CD8-positive, alpha-beta memory T cell (primary cell): Measurements from ENCODE around the gene RELL1. TPM values are rescaled to one million over a fixed set of nuclear protein-coding genes. Genes with fewer than 3 reads are reported as not detected.

ENCODE experiments used
- CTCF ChIA-PET: fragments of 350-600 bp; sonication (Branson Sonifier 250); formaldehyde crosslinking; loops from one replicate; lab custom pipeline; 2021; ENCODE audit warnings: antibody characterized with exemption; lab: Charles Lee
- POLR2A ChIA-PET: fragments of 350-600 bp; sonication (Branson Sonifier 250); formaldehyde crosslinking; loops from one replicate; lab custom pipeline; 2021; ENCODE audit warnings: antibody characterized with exemption; lab: Charles Lee
- DNase-seq, 5 donors: peaks; one replicate each; pipeline versions ENCODE4 v3.0.0 to v3.0.0-alpha.2; 2020 to 2022; ENCODE audit warnings: mixed read lengths in 1 of 5
- H3K27ac ChIP-seq: one replicate; pipeline ENCODE4 v1.7.0; 2013; ENCODE audit warnings: low read depth, mild to moderate bottlenecking, low read length, moderate library complexity
- H3K27me3 ChIP-seq: 2 replicates; pipeline ENCODE4 v1.7.0; 2013; ENCODE audit warnings: low read length, mild to moderate bottlenecking; ENCODE audit not compliant: insufficient read depth, poor library complexity, severe bottlenecking
- H3K36me3 ChIP-seq: 2 replicates; pipeline ENCODE4 v1.7.0; 2013; ENCODE audit warnings: mild to moderate bottlenecking, low read length, moderate library complexity; ENCODE audit not compliant: insufficient read depth
- H3K4me1 ChIP-seq: 2 replicates; pipeline ENCODE4 v1.7.0; 2013; ENCODE audit warnings: mild to moderate bottlenecking, low read length, moderate library complexity; ENCODE audit not compliant: insufficient read depth
- H3K4me3 ChIP-seq: 2 replicates; pipeline ENCODE4 v1.7.0; 2013; ENCODE audit warnings: mild to moderate bottlenecking, low read length
- H3K9me3 ChIP-seq: 2 replicates; pipeline ENCODE4 v1.7.0; 2013; ENCODE audit warnings: mild to moderate bottlenecking, low read length
- H3K27ac Mint-ChIP-seq, 8 donors: one replicate each; pipeline ENCODE4 v1.8.0; 2020 to 2021; ENCODE audit warnings: mixed read lengths in 8 of 8, mild to moderate bottlenecking in 6 of 8, inconsistent platforms in 3 of 8, moderate library complexity in 3 of 8
- H3K27me3 Mint-ChIP-seq, 2 donors: one replicate each; pipeline ENCODE4 v1.8.0; 2020 to 2021; ENCODE audit warnings: mixed read lengths in 2 of 2, mild to moderate bottlenecking in 1 of 2, moderate library complexity in 1 of 2
- H3K36me3 Mint-ChIP-seq, 3 donors: one replicate each; pipeline ENCODE4 v1.8.0; 2020 to 2021; ENCODE audit warnings: mixed read lengths in 3 of 3, inconsistent platforms in 1 of 3, mild to moderate bottlenecking in 1 of 3
- H3K4me1 Mint-ChIP-seq, 3 donors: one replicate each; pipeline ENCODE4 v1.8.0; 2020 to 2021; ENCODE audit warnings: mixed read lengths in 3 of 3, inconsistent platforms in 1 of 3, mild to moderate bottlenecking in 1 of 3
- H3K4me3 Mint-ChIP-seq, 7 donors: one replicate each; pipeline ENCODE4 v1.8.0; 2020 to 2021; ENCODE audit warnings: mixed read lengths in 7 of 7, mild to moderate bottlenecking in 6 of 7, moderate library complexity in 4 of 7, inconsistent platforms in 2 of 7
- H3K9me3 Mint-ChIP-seq, 5 donors: one replicate each; pipeline ENCODE4 v1.8.0; 2020 to 2022; ENCODE audit warnings: mixed read lengths in 5 of 5, mild to moderate bottlenecking in 3 of 5, moderate library complexity in 2 of 5, inconsistent platforms in 1 of 5
- polyA plus RNA-seq: library from polyadenylated mRNA; unstranded; fragments of 300-500 nt; fragmentation: Illumina TruSeq; gene quantifications from one replicate; pipeline ENCODE4 v1.2.3, GENCODE V29; 2021
- total RNA-seq, 2 experiments: library from RNA; stranded (reverse); gene quantifications; one replicate each; pipeline ENCODE4 v1.2.3, GENCODE V29; 2021

RELL1 gene
- total RNA-seq (10 to 100 TPM; 19.9 to 21.4 TPM), polyA plus RNA-seq (7.4 TPM)

- no peaks in the 10 kb centered on the region for H3K27me3 ChIP-seq
- CTCF ChIA-PET, result interaction anchor here (0.7 to 1.6 kb wide), 3 partner anchors 29 to 94 kb away, joined by 3 to 5 read pairs (median 3); no protein-coding TSS in a partner anchor
- H3K27ac ChIP-seq, result peak within 1 kb of the TSS; percentile 83
- H3K36me3 Mint-ChIP-seq, result peaks cover 0 to 12% (median 0%) of the 10 kb centered on the region in 3 donors
- peak within 1 kb of the TSS; percentile 60 for H3K4me3 ChIP-seq
- peaks cover 31 to 45% (median 39%) of the 10 kb centered on the region in 3 donors for H3K4me1 Mint-ChIP-seq
- no peaks in the 10 kb centered on the region for H3K36me3 ChIP-seq
- peak; percentile 96 to 98 (median 97) for DNase-seq
- peak within 1 kb of the TSS; percentile 95 to 99 (median 98) for H3K27ac Mint-ChIP-seq
- H3K27me3 Mint-ChIP-seq, result no peaks in the 10 kb centered on the region
- POLR2A ChIA-PET, result interaction anchor here (0.7 to 1.1 kb wide), 2 partner anchors 9 to 10 kb away, joined by 4 read pairs; no protein-coding TSS in a partner anchor
- H3K9me3 Mint-ChIP-seq, result no peaks in the 10 kb centered on the region
- H3K9me3 ChIP-seq, result no peaks in the 10 kb centered on the region
- peak within 1 kb of the TSS; percentile 94 to 99 (median 97) for H3K4me3 Mint-ChIP-seq
- peaks cover 27% of the 10 kb centered on the region for H3K4me1 ChIP-seq
Measured at GRCh38 chr4:37686373-37687193, at the start of gene RELL1. TSS of gene RELL1 (minus strand) at chr4:37686376. CDS start at chr4:37686287, 89 bp downstream.

DNA sequence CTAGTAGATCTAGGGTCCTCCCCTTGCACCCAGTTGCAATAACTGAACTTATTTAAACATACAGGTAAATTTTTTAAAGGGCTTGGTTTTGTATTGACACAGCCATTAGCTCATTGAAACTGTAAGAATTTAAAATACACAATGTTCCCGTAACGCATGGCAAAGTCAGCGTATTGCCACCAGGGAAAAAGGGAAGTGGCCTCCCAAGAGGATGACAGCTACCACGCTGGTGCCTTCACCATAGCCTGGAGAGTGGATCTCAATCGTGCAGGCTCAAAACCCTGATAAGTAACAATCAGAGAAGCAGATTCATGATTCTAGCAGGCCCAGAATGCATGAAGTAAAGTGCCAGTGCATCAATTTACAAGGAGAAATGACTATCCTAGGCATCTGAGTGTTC, 49.4 kb upstream of the RELL1 start:
- Mint-ChIP-seq H3K4me1 (no peaks in the 10 kb centered on the region), H3K36me3 (no peaks in the 10 kb centered on the region), H3K4me3 (no peak overlapping the region), H3K27me3 (no peaks in the 10 kb centered on the region), H3K9me3 (peaks cover 0 to 1% (median 0%) of the 10 kb centered on the region in 5 donors), H3K27ac (no peak overlapping the region)
- POLR2A ChIA-PET, result no interaction called here
- H3K4me3 ChIP-seq, result no peak overlapping the region
- no peak for DNase-seq
- H3K27me3 ChIP-seq, result no peaks in the 10 kb centered on the region
- CTCF ChIA-PET, result no interaction called here
- no peaks in the 10 kb centered on the region for H3K36me3 ChIP-seq
- H3K27ac ChIP-seq, result no peak overlapping the region
- no peaks in the 10 kb centered on the region for H3K9me3 ChIP-seq
- no peaks in the 10 kb centered on the region for H3K4me1 ChIP-seq

GRCh38 chr4:37734989-37735388, 48.8 kb upstream of the RELL1 start:
- no peak overlapping the region for H3K4me3 ChIP-seq
- Mint-ChIP-seq H3K36me3 (no peaks in the 10 kb centered on the region), H3K9me3 (peaks cover 0 to 1% (median 0%) of the 10 kb centered on the region in 5 donors), H3K27me3 (no peaks in the 10 kb centered on the region), H3K4me1 (no peaks in the 10 kb centered on the region), H3K27ac (no peak overlapping the region), H3K4me3 (no peak overlapping the region)
- H3K36me3 ChIP-seq, result no peaks in the 10 kb centered on the region
- no peak overlapping the region for H3K27ac ChIP-seq
- CTCF ChIA-PET, result interaction anchor here (0.6 kb wide), 1 partner anchor 118 kb away, joined by 3 read pairs; no protein-coding TSS in a partner anchor
- POLR2A ChIA-PET, result no interaction called here
- H3K4me1 ChIP-seq, result no peaks in the 10 kb centered on the region
- H3K27me3 ChIP-seq, result no peaks in the 10 kb centered on the region
- DNase-seq, result no peak
- no peaks in the 10 kb centered on the region for H3K9me3 ChIP-seq

GRCh38 chr4:37733240-37733867, 47.2 kb upstream of the RELL1 start:
- Mint-ChIP-seq H3K36me3 (no peaks in the 10 kb centered on the region), H3K27me3 (no peaks in the 10 kb centered on the region)
- CTCF ChIA-PET, result no interaction called here

GRCh38 chr4:37732526-37733186, 46.5 kb upstream of the RELL1 start:
- Mint-ChIP-seq H3K27ac (no peak overlapping the region), H3K4me1 (peaks cover 2 to 7% (median 6%) of the 10 kb centered on the region in 3 donors), H3K36me3 (no peaks in the 10 kb centered on the region), H3K9me3 (peaks cover 0 to 1% (median 0%) of the 10 kb centered on the region in 5 donors), H3K4me3 (no peak overlapping the region), H3K27me3 (no peaks in the 10 kb centered on the region)
- Histone ChIP-seq H3K27ac (no peak overlapping the region), H3K4me3 (no peak overlapping the region), H3K27me3 (no peaks in the 10 kb centered on the region), H3K36me3 (no peaks in the 10 kb centered on the region), H3K9me3 (no peaks in the 10 kb centered on the region), H3K4me1 (no peaks in the 10 kb centered on the region)
- POLR2A ChIA-PET, result interaction anchor here (0.6 kb wide), 2 partner anchors 32 to 120 kb away, joined by 6 to 9 read pairs; no protein-coding TSS in a partner anchor
- no peak for DNase-seq
- CTCF ChIA-PET, result interaction anchor here (0.6 kb wide), 1 partner anchor 1062 kb away, joined by 3 read pairs; no protein-coding TSS in a partner anchor

More at GRCh38 chr4:37733240-37733867, 47.2 kb upstream of the RELL1 start:
- Histone ChIP-seq H3K4me3 (no peak overlapping the region), H3K27me3 (no peaks in the 10 kb centered on the region), H3K36me3 (no peaks in the 10 kb centered on the region), H3K9me3 (no peaks in the 10 kb centered on the region), H3K27ac (no peak overlapping the region), H3K4me1 (no peaks in the 10 kb centered on the region)
- Mint-ChIP-seq H3K4me3 (no peak overlapping the region), H3K27ac (no peak overlapping the region), H3K4me1 (no peaks in the 10 kb centered on the region), H3K9me3 (peaks cover 0 to 1% (median 0%) of the 10 kb centered on the region in 5 donors)
- POLR2A ChIA-PET, result interaction anchor here (0.6 kb wide), 1 partner anchor 121 kb away, joined by 9 read pairs; no protein-coding TSS in a partner anchor
- no peak for DNase-seq

DNA sequence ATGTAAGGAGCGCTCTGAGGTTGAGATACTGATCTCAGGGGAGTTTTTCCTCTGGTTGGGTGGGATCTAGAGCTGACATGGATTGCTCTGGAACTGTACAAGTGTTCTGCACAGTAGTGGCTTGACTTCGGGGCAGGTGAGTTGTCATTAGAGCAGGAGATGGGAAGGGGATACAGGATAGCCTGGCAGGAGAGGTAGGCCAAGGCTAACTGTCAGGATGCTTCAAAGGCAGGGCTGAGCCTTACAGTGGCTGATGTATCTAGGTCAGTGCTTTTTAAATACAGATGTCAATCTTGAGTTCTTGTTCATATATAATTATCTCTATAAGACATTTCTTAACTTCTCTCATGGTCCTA, 43.5 kb upstream of the RELL1 start:
- H3K4me3 ChIP-seq, result no peak overlapping the region
- Mint-ChIP-seq H3K27me3 (no peaks in the 10 kb centered on the region), H3K27ac (peak overlapping the region in 1 of 8 donors; percentile 31), H3K4me1 (peaks cover 2 to 8% (median 7%) of the 10 kb centered on the region in 3 donors), H3K36me3 (no peaks in the 10 kb centered on the region), H3K4me3 (no peak overlapping the region), H3K9me3 (peaks cover 0 to 1% (median 0%) of the 10 kb centered on the region in 5 donors)
- no peaks in the 10 kb centered on the region for H3K27me3 ChIP-seq
- POLR2A ChIA-PET, result no interaction called here
- DNase-seq, result no peak
- no peak overlapping the region for H3K27ac ChIP-seq
- no peaks in the 10 kb centered on the region for H3K4me1 ChIP-seq
- no peaks in the 10 kb centered on the region for H3K36me3 ChIP-seq
- H3K9me3 ChIP-seq, result no peaks in the 10 kb centered on the region
- CTCF ChIA-PET, result no interaction called here

- POLR2A ChIA-PET, result no interaction called here
- CTCF ChIA-PET, result no interaction called here
- H3K27ac Mint-ChIP-seq, result peak overlapping the region in 1 of 8 donors; percentile 55
- H3K36me3 ChIP-seq, result no peaks in the 10 kb centered on the region
- H3K4me1 ChIP-seq, result no peaks in the 10 kb centered on the region
- H3K4me3 Mint-ChIP-seq, result no peak overlapping the region
- no peaks in the 10 kb centered on the region for H3K9me3 Mint-ChIP-seq
- no peak for DNase-seq
- no peaks in the 10 kb centered on the region for H3K9me3 ChIP-seq
- peaks cover 0 to 2% of the 10 kb centered on the region in 2 donors for H3K27me3 Mint-ChIP-seq
- no peak overlapping the region for H3K27ac ChIP-seq
- H3K36me3 Mint-ChIP-seq, result no peaks in the 10 kb centered on the region
- H3K27me3 ChIP-seq, result no peaks in the 10 kb centered on the region
- peaks cover 2 to 8% (median 7%) of the 10 kb centered on the region in 3 donors for H3K4me1 Mint-ChIP-seq
- H3K4me3 ChIP-seq, result no peak overlapping the region
Measured at GRCh38 chr4:37728064-37728463, 41.9 kb upstream of the RELL1 start.
